Progenitor cell of endocrine pancreas (in vitro differentiated cells): ENCODE results near the gene GALNT2. TPM values are rescaled to one million over a fixed set of nuclear protein-coding genes. Genes with fewer than 3 reads are reported as not detected.

ENCODE experiments used
- DNase-seq: peaks from one replicate; pipeline ENCODE4 v3.0.0; 2021; ENCODE audit warnings: low spot score; ENCODE audit not compliant: unreplicated experiment
- H3K27ac Mint-ChIP-seq: 2 replicates; pipeline ENCODE4 v1.8.0; 2021; ENCODE audit warnings: mild to moderate bottlenecking, moderate library complexity, mixed read lengths
- H3K27me3 Mint-ChIP-seq: 2 replicates; pipeline ENCODE4 v1.8.0; 2021; ENCODE audit warnings: mixed read lengths
- H3K36me3 Mint-ChIP-seq: 2 replicates; pipeline ENCODE4 v1.8.0; 2022; ENCODE audit warnings: mixed read lengths; ENCODE audit not compliant: insufficient read depth
- H3K4me1 Mint-ChIP-seq: 2 replicates; pipeline ENCODE4 v1.8.0; 2021; ENCODE audit warnings: low read depth, mixed read lengths
- H3K4me3 Mint-ChIP-seq: 2 replicates; pipeline ENCODE4 v1.8.0; 2021; ENCODE audit warnings: low read depth, mild to moderate bottlenecking, moderate library complexity, mixed read lengths
- H3K9me3 Mint-ChIP-seq: 2 replicates; pipeline ENCODE4 v1.8.0; 2021; ENCODE audit warnings: low read depth, mixed read lengths
- CTCF ChIP-seq: fragments of 200-600 bp; sonication (generic); IDR thresholded peaks from one replicate; pipeline ENCODE4 v1.5.0; 2021; ENCODE audit warnings: antibody characterized with exemption, mild to moderate bottlenecking; ENCODE audit not compliant: unreplicated experiment
- total RNA-seq: library from RNA; stranded (reverse); gene quantifications from 2 replicates; pipeline ENCODE4 v1.2.1, GENCODE V29; 2021

Gene GALNT2
- total RNA-seq, 1 donor from 2014 or later: 95.2 TPM

GRCh38 chr1:230057681-230058565, 9.1 kb upstream of the GALNT2 start:
- Mint-ChIP-seq H3K36me3 (no peaks in the 10 kb centered on the region), H3K27ac (no peak overlapping the region), H3K4me3 (no peak overlapping the region), H3K4me1 (no peaks in the 10 kb centered on the region), H3K9me3 (peaks cover 12% of the 10 kb centered on the region), H3K27me3 (peaks cover 3% of the 10 kb centered on the region)
- no peak for DNase-seq
- TF ChIP-seq CTCF: no peak

GRCh38 chr1:230058626-230059025, 8.4 kb upstream of the GALNT2 start:
- no peaks in the 10 kb centered on the region for H3K36me3 Mint-ChIP-seq

GRCh38 chr1:230061801-230062200, 5.2 kb upstream of the GALNT2 start:
- Mint-ChIP-seq H3K27ac (no peak overlapping the region), H3K27me3 (peaks cover 3% of the 10 kb centered on the region), H3K4me1 (peaks cover 13% of the 10 kb centered on the region), H3K9me3 (peaks cover 18% of the 10 kb centered on the region), H3K36me3 (no peaks in the 10 kb centered on the region), H3K4me3 (no peak overlapping the region)
- DNase-seq: no peak
- no peak for TF ChIP-seq CTCF

More at GRCh38 chr1:230058626-230059025, 8.4 kb upstream of the GALNT2 start:
- Mint-ChIP-seq H3K4me3 (no peak overlapping the region), H3K27ac (no peak overlapping the region), H3K9me3 (peaks cover 15% of the 10 kb centered on the region), H3K27me3 (peaks cover 3% of the 10 kb centered on the region), H3K4me1 (no peaks in the 10 kb centered on the region)
- no peak for DNase-seq
- no peak for TF ChIP-seq CTCF

GRCh38 chr1:230062521-230062920, 4.5 kb upstream of the GALNT2 start:
- no peak overlapping the region for H3K4me3 Mint-ChIP-seq
- H3K27me3 Mint-ChIP-seq: no peaks in the 10 kb centered on the region
- no peak overlapping the region for H3K27ac Mint-ChIP-seq
- H3K9me3 Mint-ChIP-seq: peaks cover 18% of the 10 kb centered on the region
- peaks cover 13% of the 10 kb centered on the region for H3K4me1 Mint-ChIP-seq
- no peaks in the 10 kb centered on the region for H3K36me3 Mint-ChIP-seq
- TF ChIP-seq CTCF: no peak
- no peak for DNase-seq

GRCh38 chr1:230064283-230064682, 2.8 kb upstream of the GALNT2 start:
- no peaks in the 10 kb centered on the region for H3K36me3 Mint-ChIP-seq
- no peak overlapping the region for H3K27ac Mint-ChIP-seq
- no peak overlapping the region for H3K4me3 Mint-ChIP-seq
- TF ChIP-seq CTCF: no peak
- no peak for DNase-seq
- H3K27me3 Mint-ChIP-seq: no peaks in the 10 kb centered on the region
- H3K9me3 Mint-ChIP-seq: peaks cover 18% of the 10 kb centered on the region
- peaks cover 23% of the 10 kb centered on the region for H3K4me1 Mint-ChIP-seq
